Adipose tissue (tissue), 3 donors: ENCODE measurements around the gene CTBP2. TPM values are rescaled to one million over a fixed set of nuclear protein-coding genes. Genes with fewer than 3 reads are reported as not detected.
"Not testable (repeated sequence)": the region's sequence is repeated elsewhere in the genome, so short reads cannot be mapped to it uniquely, and the experiment has no call there.

Source experiments
- H3K27ac ChIP-seq: one replicate; pipeline ENCODE4 v1.5.1; 2013; ENCODE audit warnings: low read depth, low read length
- WGBS, 3 donors: extraction: QIAGEN DNeasy Blood & Tissue Kit; methylation state at CpG; one replicate each; pipeline ENCODE4 v1.1.7; 2013; 5-methylcytosine and 5-hydroxymethylcytosine counted together
- polyA plus RNA-seq, 3 donors: library from polyadenylated mRNA; stranded (reverse); fragments of 200-250 nt; gene quantifications; one replicate each; pipeline ENCODE4 v1.2.3, GENCODE V29; 2013
- donor health status: healthy with polysubstance abuse.
- donor health status: Bipolar disorder and iron deficiency.
- donor health status: healthy.

The CTBP2 gene
- polyA plus RNA-seq, 3 donors = 18.9 to 29.8 (median 29.5) TPM

GRCh38 chr10:125189162-125189561 is 28.8 kb upstream of the CTBP2 start:
- H3K27ac ChIP-seq = no peak overlapping the region
- WGBS, 3 donors = 83 to 94% (median 88%) methylated on average over 8 of the region's 8 CpGs

GRCh38 chr10:125187238-125188194 is 27.2 kb upstream of the CTBP2 start:
- 73 to 85% (median 82%) methylated on average over 6 of the region's 6 CpGs for WGBS, 3 donors
- H3K27ac ChIP-seq = no peak overlapping the region

GRCh38 chr10:125186431-125187170 is 26.2 kb upstream of the CTBP2 start:
- WGBS, 3 donors = 80 to 89% (median 88%) methylated on average over 18 of the region's 18 CpGs

GRCh38 chr10:125179107-125179506 is 18.7 kb upstream of the CTBP2 start:
- WGBS, 3 donors = 93 to 100% (median 99%) methylated on average over 2 of the region's 3 CpGs
- H3K27ac ChIP-seq = not testable (repeated sequence)

More at GRCh38 chr10:125186431-125187170, 26.2 kb upstream of the CTBP2 start:
- H3K27ac ChIP-seq = no peak overlapping the region

GRCh38 chr10:125177641-125178640 is 17.6 kb upstream of the CTBP2 start:
- WGBS, 3 donors = 82 to 87% (median 82%) methylated on average over 14 of the region's 14 CpGs
- no peak overlapping the region for H3K27ac ChIP-seq

GRCh38 chr10:125175807-125176206 is 15.4 kb upstream of the CTBP2 start:
- WGBS, 3 donors = 31 to 63% (median 63%) methylated on average over 8 of the region's 8 CpGs
- H3K27ac ChIP-seq = no peak overlapping the region

- WGBS, 3 donors = 42 to 77% (median 46%) methylated on average over 9 of the region's 9 CpGs
- H3K27ac ChIP-seq = no peak overlapping the region
These were observed 14.0 kb upstream of the CTBP2 start for GRCh38 chr10:125174360-125174759.

- WGBS, 3 donors = 96 to 97% (median 96%) methylated on average over 9 of the region's 9 CpGs
- no peak overlapping the region for H3K27ac ChIP-seq
These were observed 12.3 kb upstream of the CTBP2 start for GRCh38 chr10:125172694-125173093.

GRCh38 chr10:125171402-125172306 is 11.3 kb upstream of the CTBP2 start:
- WGBS, 3 donors = 62 to 81% (median 77%) methylated on average over 12 of the region's 12 CpGs
- no peak overlapping the region for H3K27ac ChIP-seq

- no peak overlapping the region for H3K27ac ChIP-seq
- WGBS, 3 donors = 81 to 94% (median 86%) methylated on average over 5 of the region's 5 CpGs
These were observed 9.6 kb upstream of the CTBP2 start for GRCh38 chr10:125169915-125170314.

- WGBS, 3 donors = 84 to 89% (median 88%) methylated on average over 7 of the region's 7 CpGs
- H3K27ac ChIP-seq = no peak overlapping the region
These were observed 8.9 kb upstream of the CTBP2 start for GRCh38 chr10:125169279-125169678.

- 95 to 96% (median 95%) methylated on average over 12 of the region's 12 CpGs for whole genome bisulfite sequencing, 3 donors
- no peak overlapping the region for H3K27ac ChIP-seq
These were observed 6.3 kb upstream of the CTBP2 start for GRCh38 chr10:125166658-125167057.

- H3K27ac ChIP-seq = no peak overlapping the region
- 91 to 93% (median 92%) methylated on average over 16 of the region's 16 CpGs for WGBS, 3 donors
These were observed 5.5 kb upstream of the CTBP2 start for GRCh38 chr10:125165584-125166573.

GRCh38 chr10:125164421-125164820 is 4.1 kb upstream of the CTBP2 start:
- WGBS, 3 donors = 86 to 96% (median 89%) methylated on average over 10 of the region's 10 CpGs
- no peak overlapping the region for H3K27ac ChIP-seq

GRCh38 chr10:125163803-125164202 is 3.4 kb upstream of the CTBP2 start:
- 65 to 68% (median 66%) methylated on average over 5 of the region's 5 CpGs for WGBS, 3 donors
- no peak overlapping the region for H3K27ac ChIP-seq

- 95 to 97% (median 96%) methylated on average over 16 to 19 of the region's 19 CpGs for WGBS, 3 donors
- H3K27ac ChIP-seq = not testable (repeated sequence)
These were observed 2.9 kb upstream of the CTBP2 start for GRCh38 chr10:125163312-125163711.
